WTC11 (cell line): ENCODE data around the gene SCML2. TPM values are rescaled to one million over a fixed set of nuclear protein-coding genes. Genes with fewer than 3 reads are reported as not detected.

ENCODE experiments used
- ATAC-seq: fragments of 200-7000 bp; cut with Tn5 transposase; 2 replicates; pipeline ENCODE4 v1.10.0; 2021; ENCODE audit warnings: mild to moderate bottlenecking, moderate library complexity
- CTCF ChIA-PET: fragments of 300-600 bp; sonication (Branson Sonifier 250); formaldehyde crosslinking; loops from one replicate; lab custom pipeline; 2021; ENCODE audit warnings: antibody characterized with exemption; lab: Charles Lee
- POLR2A ChIA-PET: fragments of 350-600 bp; sonication (Branson Sonifier 250); formaldehyde crosslinking; loops from one replicate; lab custom pipeline; 2021; ENCODE audit warnings: antibody characterized with exemption; lab: Charles Lee
- DNase-seq: peaks from one replicate; pipeline ENCODE4 v3.0.0; 2021; ENCODE audit warnings: low spot score
- H3K27ac Mint-ChIP-seq: 2 replicates; pipeline ENCODE4 v1.8.0; 2021; ENCODE audit warnings: mixed read lengths
- H3K27me3 Mint-ChIP-seq: 2 replicates; pipeline ENCODE4 v1.8.0; 2021; ENCODE audit warnings: low read depth, mild to moderate bottlenecking, moderate library complexity, mixed read lengths
- H3K36me3 Mint-ChIP-seq: 2 replicates; pipeline ENCODE4 v1.8.0; 2021; ENCODE audit warnings: mixed read lengths
- H3K4me1 Mint-ChIP-seq: 2 replicates; pipeline ENCODE4 v1.8.0; 2022; ENCODE audit warnings: mixed read lengths
- H3K4me3 Mint-ChIP-seq: 2 replicates; pipeline ENCODE4 v1.8.0; 2021; ENCODE audit warnings: mild to moderate bottlenecking, moderate library complexity, mixed read lengths
- H3K9me3 Mint-ChIP-seq: 2 replicates; pipeline ENCODE4 v1.8.0; 2021; ENCODE audit warnings: mixed read lengths
- ATF2 ChIP-seq: sonication (generic); formaldehyde crosslinking; IDR thresholded peaks from 2 replicates; pipeline ENCODE4 v1.8.1; 2022; ENCODE audit warnings: low read depth, missing genetic modification reagents, borderline replicate concordance
- CBFB ChIP-seq: sonication (generic); formaldehyde crosslinking; IDR thresholded peaks from 2 replicates; pipeline ENCODE4 v1.8.1; 2022; ENCODE audit warnings: mild to moderate bottlenecking, low read depth, missing genetic modification reagents
- E2F4 ChIP-seq: sonication (generic); formaldehyde crosslinking; IDR thresholded peaks from 2 replicates; pipeline ENCODE4 v1.8.1; 2022; ENCODE audit warnings: low read depth, mild to moderate bottlenecking, moderate library complexity, missing genetic modification reagents, borderline replicate concordance
- ERG ChIP-seq: fragments of 250-450 bp; sonication (Bioruptor Pico); IDR thresholded peaks from 2 replicates; pipeline ENCODE4 v1.8.0; 2021; ENCODE audit warnings: mild to moderate bottlenecking
- HMGA2 ChIP-seq: fragments of 250-450 bp; sonication (Bioruptor Pico); IDR thresholded peaks from 2 replicates; pipeline ENCODE4 v1.4.0; 2021; ENCODE audit warnings: mild to moderate bottlenecking, moderate library complexity
- JAZF1 ChIP-seq: fragments of 250-450 bp; sonication (Bioruptor Pico); IDR thresholded peaks from 2 replicates; pipeline ENCODE4 v1.9.0; 2021; ENCODE audit warnings: moderate library complexity, mild to moderate bottlenecking, inconsistent platforms
- NFATC4 ChIP-seq: fragments of 250-450 bp; sonication (Bioruptor Pico); IDR thresholded peaks from 2 replicates; pipeline ENCODE4 v1.9.0; 2021; ENCODE audit warnings: mild to moderate bottlenecking
- PREB ChIP-seq: sonication (generic); formaldehyde crosslinking; IDR thresholded peaks from 2 replicates; pipeline ENCODE4 v1.8.1; 2022; ENCODE audit warnings: mild to moderate bottlenecking, missing genetic modification reagents, moderate library complexity, borderline replicate concordance
- RELA ChIP-seq: sonication (generic); formaldehyde crosslinking; IDR thresholded peaks from 2 replicates; pipeline ENCODE4 v1.8.1; 2022; ENCODE audit warnings: missing genetic modification reagents, mild to moderate bottlenecking, borderline replicate concordance
- STAT6 ChIP-seq: sonication (generic); formaldehyde crosslinking; conservative IDR thresholded peaks from 2 replicates; pipeline ENCODE4 v1.8.1; 2023; ENCODE audit warnings: mild to moderate bottlenecking, low read depth, missing genetic modification reagents, moderate library complexity
- USF1 ChIP-seq: sonication (generic); formaldehyde crosslinking; IDR thresholded peaks from 2 replicates; pipeline ENCODE4 v1.8.0; 2022; ENCODE audit warnings: mild to moderate bottlenecking, missing genetic modification reagents
- USF2 ChIP-seq: sonication (generic); formaldehyde crosslinking; IDR thresholded peaks from 2 replicates; pipeline ENCODE4 v1.8.1; 2023; ENCODE audit warnings: mild to moderate bottlenecking, missing genetic modification reagents, moderate library complexity
- ZSCAN18 ChIP-seq: fragments of 250-450 bp; sonication (Bioruptor Pico); IDR thresholded peaks from 2 replicates; pipeline ENCODE4 v2.1.2; 2022; ENCODE audit warnings: mild to moderate bottlenecking, moderate library complexity
- total RNA-seq: library from RNA; stranded (reverse); gene quantifications from 3 replicates; pipeline ENCODE4 v1.2.3, GENCODE V29; 2021
- TF ChIP-seq, protein P1 (sequence below): fragments of 250-450 bp; sonication (Bioruptor Pico); conservative IDR thresholded peaks from 2 replicates; pipeline ENCODE4 v1.9.0; 2021; ENCODE audit warnings: mild to moderate bottlenecking
- TF ChIP-seq, protein P2 (sequence below): fragments of 250-450 bp; sonication (Bioruptor Pico); IDR thresholded peaks from 2 replicates; pipeline ENCODE4 v1.9.0; 2021; ENCODE audit warnings: mild to moderate bottlenecking, borderline replicate concordance

SCML2 gene
- total RNA-seq, 1 experiment from 2014 or later, result 12.8 TPM

DNA sequence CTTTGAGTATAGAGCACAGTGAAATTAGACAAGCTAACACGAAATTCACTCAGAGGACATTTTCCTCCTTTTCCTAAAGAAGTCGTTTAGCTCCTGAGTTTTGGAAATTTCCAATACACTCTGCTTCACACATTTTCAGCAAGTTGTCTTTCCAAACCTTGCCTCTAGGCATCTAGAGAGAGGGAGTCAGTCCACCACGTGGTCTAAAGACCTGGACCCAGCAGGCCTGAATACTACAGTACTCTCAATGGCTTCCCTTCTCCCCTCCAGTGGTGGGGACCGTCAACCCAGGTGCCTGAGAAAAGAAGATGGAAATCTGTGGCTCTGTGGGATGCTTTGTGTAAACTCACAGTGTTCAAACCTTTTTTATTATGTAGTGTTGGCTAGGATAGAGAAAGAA lies 13.9 kb upstream of the SCML2 start:
- peak; percentile 65 for ATAC-seq
- TF ChIP-seq HMGA2 (CRISPR knock-in tag), result no peak
- TF ChIP-seq USF1, result peak; percentile 17; the same call in 1 of the 2 replicates
- no peak for TF ChIP-seq JAZF1
- TF ChIP-seq USF2 (CRISPR knock-in tag), result peak; percentile 51
- TF ChIP-seq STAT6 (CRISPR knock-in tag), result no peak
- no peak for TF ChIP-seq E2F4 (CRISPR knock-in tag)
- TF ChIP-seq NFATC4 (CRISPR knock-in tag), result no peak
- no peak for TF ChIP-seq ZSCAN18 (CRISPR knock-in tag)
- Mint-ChIP-seq H3K27ac (no peak overlapping the region), H3K9me3 (no peaks in the 10 kb centered on the region), H3K27me3 (no peaks in the 10 kb centered on the region), H3K4me3 (no peak overlapping the region), H3K4me1 (peaks cover 10% of the 10 kb centered on the region; the same call in 1 of the 2 replicates), H3K36me3 (no peaks in the 10 kb centered on the region)
- DNase-seq, result no peak
- ChIA-PET POLR2A (interaction anchor here (0.6 kb wide), 1 partner anchor 1133 kb away, joined by 3 read pairs; no protein-coding TSS in a partner anchor), CTCF (no interaction called here)

DNA sequence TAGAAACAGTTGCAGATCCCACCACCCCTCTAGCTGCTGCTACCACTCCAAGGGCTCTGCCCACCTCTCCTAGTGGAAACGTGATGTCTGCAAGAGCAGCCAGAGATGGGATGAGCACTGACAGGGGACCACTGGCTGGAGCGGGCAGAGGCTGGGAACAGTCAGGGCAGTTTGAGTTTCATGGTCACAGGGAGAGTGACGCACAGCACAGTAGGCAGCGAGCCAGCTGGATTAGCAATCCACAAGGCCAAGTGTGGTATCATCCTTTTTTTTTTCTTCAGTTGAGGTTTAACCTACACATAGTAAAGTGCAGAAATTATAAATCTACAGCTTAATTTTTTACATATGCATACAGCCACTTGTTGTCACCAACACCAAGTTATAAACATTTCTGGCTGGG lies 6.4 kb upstream of the SCML2 start:
- H3K9me3 Mint-ChIP-seq, result no peaks in the 10 kb centered on the region
- H3K36me3 Mint-ChIP-seq, result no peaks in the 10 kb centered on the region
- H3K27ac Mint-ChIP-seq, result no peak overlapping the region
- CTCF ChIA-PET, result no interaction called here
- ATAC-seq (no peak), DNase-seq (no peak)
- no peaks in the 10 kb centered on the region for H3K4me1 Mint-ChIP-seq
- POLR2A ChIA-PET, result no interaction called here
- H3K27me3 Mint-ChIP-seq, result peaks cover 10% of the 10 kb centered on the region
- no peak overlapping the region for H3K4me3 Mint-ChIP-seq
- TF ChIP-seq, protein P1, sequence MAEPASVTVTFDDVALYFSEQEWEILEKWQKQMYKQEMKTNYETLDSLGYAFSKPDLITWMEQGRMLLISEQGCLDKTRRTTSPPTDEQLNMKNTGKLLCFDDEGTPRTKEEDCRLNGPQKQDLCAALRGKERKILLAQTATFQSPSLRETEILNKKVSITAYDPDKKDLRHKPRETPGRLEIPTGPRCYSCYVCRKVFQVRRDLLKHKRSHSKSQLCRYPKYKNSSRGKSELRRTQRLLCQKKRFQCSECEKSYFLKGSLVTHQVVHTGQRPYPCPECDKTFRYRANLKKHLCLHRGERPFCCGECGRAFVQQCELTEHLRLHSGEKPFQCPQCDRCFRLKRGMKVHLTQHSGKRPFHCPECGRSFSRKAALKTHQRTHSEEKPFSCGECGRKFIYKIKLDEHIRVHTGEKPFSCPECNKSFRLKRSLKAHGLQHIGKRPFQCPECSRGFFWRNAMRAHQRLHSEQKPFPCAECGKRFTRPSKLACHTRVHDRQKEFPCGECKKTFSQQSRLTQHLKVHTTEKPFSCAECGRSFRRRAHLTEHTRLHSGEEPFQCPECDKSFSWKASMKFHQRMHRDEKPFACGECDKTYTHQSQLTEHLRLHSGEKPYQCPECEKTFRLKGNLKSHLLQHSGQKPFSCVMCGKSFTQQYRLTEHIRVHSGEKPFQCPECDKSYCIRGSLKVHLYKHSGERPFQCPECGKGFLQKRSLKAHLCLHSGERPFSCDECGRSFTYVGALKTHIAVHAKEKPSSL (CRISPR knock-in tag), result no peak
- TF ChIP-seq ERG (CRISPR knock-in tag) (no peak), ATF2 (no peak), RELA (CRISPR knock-in tag) (no peak), PREB (CRISPR knock-in tag) (no peak), CBFB (no peak)
- TF ChIP-seq, protein P2, sequence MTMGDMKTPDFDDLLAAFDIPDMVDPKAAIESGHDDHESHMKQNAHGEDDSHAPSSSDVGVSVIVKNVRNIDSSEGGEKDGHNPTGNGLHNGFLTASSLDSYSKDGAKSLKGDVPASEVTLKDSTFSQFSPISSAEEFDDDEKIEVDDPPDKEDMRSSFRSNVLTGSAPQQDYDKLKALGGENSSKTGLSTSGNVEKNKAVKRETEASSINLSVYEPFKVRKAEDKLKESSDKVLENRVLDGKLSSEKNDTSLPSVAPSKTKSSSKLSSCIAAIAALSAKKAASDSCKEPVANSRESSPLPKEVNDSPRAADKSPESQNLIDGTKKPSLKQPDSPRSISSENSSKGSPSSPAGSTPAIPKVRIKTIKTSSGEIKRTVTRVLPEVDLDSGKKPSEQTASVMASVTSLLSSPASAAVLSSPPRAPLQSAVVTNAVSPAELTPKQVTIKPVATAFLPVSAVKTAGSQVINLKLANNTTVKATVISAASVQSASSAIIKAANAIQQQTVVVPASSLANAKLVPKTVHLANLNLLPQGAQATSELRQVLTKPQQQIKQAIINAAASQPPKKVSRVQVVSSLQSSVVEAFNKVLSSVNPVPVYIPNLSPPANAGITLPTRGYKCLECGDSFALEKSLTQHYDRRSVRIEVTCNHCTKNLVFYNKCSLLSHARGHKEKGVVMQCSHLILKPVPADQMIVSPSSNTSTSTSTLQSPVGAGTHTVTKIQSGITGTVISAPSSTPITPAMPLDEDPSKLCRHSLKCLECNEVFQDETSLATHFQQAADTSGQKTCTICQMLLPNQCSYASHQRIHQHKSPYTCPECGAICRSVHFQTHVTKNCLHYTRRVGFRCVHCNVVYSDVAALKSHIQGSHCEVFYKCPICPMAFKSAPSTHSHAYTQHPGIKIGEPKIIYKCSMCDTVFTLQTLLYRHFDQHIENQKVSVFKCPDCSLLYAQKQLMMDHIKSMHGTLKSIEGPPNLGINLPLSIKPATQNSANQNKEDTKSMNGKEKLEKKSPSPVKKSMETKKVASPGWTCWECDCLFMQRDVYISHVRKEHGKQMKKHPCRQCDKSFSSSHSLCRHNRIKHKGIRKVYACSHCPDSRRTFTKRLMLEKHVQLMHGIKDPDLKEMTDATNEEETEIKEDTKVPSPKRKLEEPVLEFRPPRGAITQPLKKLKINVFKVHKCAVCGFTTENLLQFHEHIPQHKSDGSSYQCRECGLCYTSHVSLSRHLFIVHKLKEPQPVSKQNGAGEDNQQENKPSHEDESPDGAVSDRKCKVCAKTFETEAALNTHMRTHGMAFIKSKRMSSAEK (CRISPR knock-in tag), result no peak
